ENCODE data around the gene KHSRP. TPM values are rescaled to one million over a fixed set of nuclear protein-coding genes. Genes with fewer than 3 reads are reported as not detected.

KHSRP gene
- total and polyA plus RNA-seq, 2 of the 13 experiments (the other 11 are each of a cell fraction or from before 2014, with no cell fraction given): 72.1 to 129 TPM

DNA sequence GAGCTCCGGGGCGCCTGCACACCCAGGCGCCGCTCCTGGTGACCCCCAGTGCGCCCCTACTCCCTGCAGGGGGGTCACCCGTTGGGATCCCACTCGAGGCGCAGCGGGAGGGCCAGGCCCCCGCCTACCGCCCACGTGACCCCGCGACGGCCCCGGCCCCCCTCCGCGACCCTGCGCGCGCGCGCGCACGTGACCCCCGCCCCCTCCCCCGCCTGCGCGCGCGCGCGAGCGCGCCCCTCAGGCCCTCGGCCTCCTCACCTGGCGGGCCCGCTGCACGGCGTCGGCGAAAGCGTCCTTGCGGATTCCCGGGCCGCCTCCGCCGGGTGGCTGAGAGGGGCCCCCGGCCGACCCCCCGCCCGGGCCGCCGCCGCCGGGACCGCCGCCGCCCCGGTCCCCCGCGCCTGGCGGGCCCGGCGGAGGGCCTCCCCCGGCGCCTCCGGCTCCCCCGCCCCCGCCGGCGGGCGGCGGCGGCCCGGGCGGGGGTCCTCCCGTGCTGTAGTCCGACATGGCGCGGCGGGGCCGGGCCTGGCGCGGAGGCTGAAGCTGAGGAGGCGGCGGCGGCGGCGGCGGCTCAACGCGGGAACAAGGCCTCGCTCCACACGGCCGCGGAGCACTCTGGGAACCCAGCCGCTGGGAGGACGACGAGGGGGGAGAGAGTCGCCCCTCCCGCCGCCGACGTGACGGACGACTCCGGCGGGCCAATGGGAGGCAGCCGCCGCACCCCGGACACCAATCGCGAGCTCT lies at the start of gene KHSRP (continued):
- TF ChIP-seq POLR2A (IDR thresholded peaks at IDR 0.05; ENCODE audit: insufficient read depth in 1 of 2, low read depth in 2 of 2, low read length in 2 of 2): peak in 1 of 2 experiments; percentile 81; a peak in 2 of 4 replicates
- TF ChIP-seq, protein P1, sequence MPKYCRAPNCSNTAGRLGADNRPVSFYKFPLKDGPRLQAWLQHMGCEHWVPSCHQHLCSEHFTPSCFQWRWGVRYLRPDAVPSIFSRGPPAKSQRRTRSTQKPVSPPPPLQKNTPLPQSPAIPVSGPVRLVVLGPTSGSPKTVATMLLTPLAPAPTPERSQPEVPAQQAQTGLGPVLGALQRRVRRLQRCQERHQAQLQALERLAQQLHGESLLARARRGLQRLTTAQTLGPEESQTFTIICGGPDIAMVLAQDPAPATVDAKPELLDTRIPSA (CRISPR knock-in tag; IDR thresholded peaks at IDR 0.05; ENCODE audit: borderline replicate concordance): no peak
- TF ChIP-seq ZNF792 (CRISPR knock-in tag; IDR thresholded peaks at IDR 0.05): no peak
- TF ChIP-seq, protein P2, sequence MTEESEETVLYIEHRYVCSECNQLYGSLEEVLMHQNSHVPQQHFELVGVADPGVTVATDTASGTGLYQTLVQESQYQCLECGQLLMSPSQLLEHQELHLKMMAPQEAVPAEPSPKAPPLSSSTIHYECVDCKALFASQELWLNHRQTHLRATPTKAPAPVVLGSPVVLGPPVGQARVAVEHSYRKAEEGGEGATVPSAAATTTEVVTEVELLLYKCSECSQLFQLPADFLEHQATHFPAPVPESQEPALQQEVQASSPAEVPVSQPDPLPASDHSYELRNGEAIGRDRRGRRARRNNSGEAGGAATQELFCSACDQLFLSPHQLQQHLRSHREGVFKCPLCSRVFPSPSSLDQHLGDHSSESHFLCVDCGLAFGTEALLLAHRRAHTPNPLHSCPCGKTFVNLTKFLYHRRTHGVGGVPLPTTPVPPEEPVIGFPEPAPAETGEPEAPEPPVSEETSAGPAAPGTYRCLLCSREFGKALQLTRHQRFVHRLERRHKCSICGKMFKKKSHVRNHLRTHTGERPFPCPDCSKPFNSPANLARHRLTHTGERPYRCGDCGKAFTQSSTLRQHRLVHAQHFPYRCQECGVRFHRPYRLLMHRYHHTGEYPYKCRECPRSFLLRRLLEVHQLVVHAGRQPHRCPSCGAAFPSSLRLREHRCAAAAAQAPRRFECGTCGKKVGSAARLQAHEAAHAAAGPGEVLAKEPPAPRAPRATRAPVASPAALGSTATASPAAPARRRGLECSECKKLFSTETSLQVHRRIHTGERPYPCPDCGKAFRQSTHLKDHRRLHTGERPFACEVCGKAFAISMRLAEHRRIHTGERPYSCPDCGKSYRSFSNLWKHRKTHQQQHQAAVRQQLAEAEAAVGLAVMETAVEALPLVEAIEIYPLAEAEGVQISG (CRISPR knock-in tag; IDR thresholded peaks at IDR 0.05): peak; percentile 50
- TF ChIP-seq ZNF317 (CRISPR knock-in tag; IDR thresholded peaks at IDR 0.05): no peak
- TF ChIP-seq, protein P3, sequence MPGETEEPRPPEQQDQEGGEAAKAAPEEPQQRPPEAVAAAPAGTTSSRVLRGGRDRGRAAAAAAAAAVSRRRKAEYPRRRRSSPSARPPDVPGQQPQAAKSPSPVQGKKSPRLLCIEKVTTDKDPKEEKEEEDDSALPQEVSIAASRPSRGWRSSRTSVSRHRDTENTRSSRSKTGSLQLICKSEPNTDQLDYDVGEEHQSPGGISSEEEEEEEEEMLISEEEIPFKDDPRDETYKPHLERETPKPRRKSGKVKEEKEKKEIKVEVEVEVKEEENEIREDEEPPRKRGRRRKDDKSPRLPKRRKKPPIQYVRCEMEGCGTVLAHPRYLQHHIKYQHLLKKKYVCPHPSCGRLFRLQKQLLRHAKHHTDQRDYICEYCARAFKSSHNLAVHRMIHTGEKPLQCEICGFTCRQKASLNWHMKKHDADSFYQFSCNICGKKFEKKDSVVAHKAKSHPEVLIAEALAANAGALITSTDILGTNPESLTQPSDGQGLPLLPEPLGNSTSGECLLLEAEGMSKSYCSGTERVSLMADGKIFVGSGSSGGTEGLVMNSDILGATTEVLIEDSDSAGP (CRISPR knock-in tag; IDR thresholded peaks at IDR 0.05; ENCODE audit: borderline replicate concordance): no peak
- no peak for TF ChIP-seq ZNF24 (IDR thresholded peaks at IDR 0.05)
- TF ChIP-seq, protein P4, sequence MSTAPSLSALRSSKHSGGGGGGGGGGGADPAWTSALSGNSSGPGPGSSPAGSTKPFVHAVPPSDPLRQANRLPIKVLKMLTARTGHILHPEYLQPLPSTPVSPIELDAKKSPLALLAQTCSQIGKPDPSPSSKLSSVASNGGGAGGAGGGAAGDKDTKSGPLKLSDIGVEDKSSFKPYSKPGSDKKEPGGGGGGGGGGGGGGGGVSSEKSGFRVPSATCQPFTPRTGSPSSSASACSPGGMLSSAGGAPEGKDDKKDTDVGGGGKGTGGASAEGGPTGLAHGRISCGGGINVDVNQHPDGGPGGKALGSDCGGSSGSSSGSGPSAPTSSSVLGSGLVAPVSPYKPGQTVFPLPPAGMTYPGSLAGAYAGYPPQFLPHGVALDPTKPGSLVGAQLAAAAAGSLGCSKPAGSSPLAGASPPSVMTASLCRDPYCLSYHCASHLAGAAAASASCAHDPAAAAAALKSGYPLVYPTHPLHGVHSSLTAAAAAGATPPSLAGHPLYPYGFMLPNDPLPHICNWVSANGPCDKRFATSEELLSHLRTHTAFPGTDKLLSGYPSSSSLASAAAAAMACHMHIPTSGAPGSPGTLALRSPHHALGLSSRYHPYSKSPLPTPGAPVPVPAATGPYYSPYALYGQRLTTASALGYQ (CRISPR knock-in tag; IDR thresholded peaks at IDR 0.05): no peak
- TF ChIP-seq, protein P5, sequence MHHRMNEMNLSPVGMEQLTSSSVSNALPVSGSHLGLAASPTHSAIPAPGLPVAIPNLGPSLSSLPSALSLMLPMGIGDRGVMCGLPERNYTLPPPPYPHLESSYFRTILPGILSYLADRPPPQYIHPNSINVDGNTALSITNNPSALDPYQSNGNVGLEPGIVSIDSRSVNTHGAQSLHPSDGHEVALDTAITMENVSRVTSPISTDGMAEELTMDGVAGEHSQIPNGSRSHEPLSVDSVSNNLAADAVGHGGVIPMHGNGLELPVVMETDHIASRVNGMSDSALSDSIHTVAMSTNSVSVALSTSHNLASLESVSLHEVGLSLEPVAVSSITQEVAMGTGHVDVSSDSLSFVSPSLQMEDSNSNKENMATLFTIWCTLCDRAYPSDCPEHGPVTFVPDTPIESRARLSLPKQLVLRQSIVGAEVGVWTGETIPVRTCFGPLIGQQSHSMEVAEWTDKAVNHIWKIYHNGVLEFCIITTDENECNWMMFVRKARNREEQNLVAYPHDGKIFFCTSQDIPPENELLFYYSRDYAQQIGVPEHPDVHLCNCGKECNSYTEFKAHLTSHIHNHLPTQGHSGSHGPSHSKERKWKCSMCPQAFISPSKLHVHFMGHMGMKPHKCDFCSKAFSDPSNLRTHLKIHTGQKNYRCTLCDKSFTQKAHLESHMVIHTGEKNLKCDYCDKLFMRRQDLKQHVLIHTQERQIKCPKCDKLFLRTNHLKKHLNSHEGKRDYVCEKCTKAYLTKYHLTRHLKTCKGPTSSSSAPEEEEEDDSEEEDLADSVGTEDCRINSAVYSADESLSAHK (CRISPR knock-in tag; IDR thresholded peaks at IDR 0.05; ENCODE audit: borderline replicate concordance): no peak
- no peak for TF ChIP-seq KLF12 (CRISPR knock-in tag; IDR thresholded peaks at IDR 0.05; ENCODE audit: borderline replicate concordance)
- TF ChIP-seq ZFP41 (CRISPR knock-in tag; IDR thresholded peaks at IDR 0.05; ENCODE audit: borderline replicate concordance): no peak
- TF ChIP-seq ZKSCAN5 (CRISPR knock-in tag; IDR thresholded peaks at IDR 0.05): no peak
- TF ChIP-seq KAT2B (IDR thresholded peaks at IDR 0.05; ENCODE audit: borderline replicate concordance, low read depth, low read length): no peak
- 0 out of 2 replicates have a peak, but pooled peaks have one; percentile 33 for TF ChIP-seq ZNF788 (CRISPR knock-in tag; IDR thresholded peaks at IDR 0.05; ENCODE audit: borderline replicate concordance)
- no peak for TF ChIP-seq KLF13 (CRISPR knock-in tag; IDR thresholded peaks at IDR 0.05)
- TF ChIP-seq ZNF143 (CRISPR knock-in tag; IDR thresholded peaks at IDR 0.05): peak; percentile 85
- no peak for TF ChIP-seq SMYD3 (CRISPR knock-in tag; IDR thresholded peaks at IDR 0.05)
- TF ChIP-seq, protein P6, sequence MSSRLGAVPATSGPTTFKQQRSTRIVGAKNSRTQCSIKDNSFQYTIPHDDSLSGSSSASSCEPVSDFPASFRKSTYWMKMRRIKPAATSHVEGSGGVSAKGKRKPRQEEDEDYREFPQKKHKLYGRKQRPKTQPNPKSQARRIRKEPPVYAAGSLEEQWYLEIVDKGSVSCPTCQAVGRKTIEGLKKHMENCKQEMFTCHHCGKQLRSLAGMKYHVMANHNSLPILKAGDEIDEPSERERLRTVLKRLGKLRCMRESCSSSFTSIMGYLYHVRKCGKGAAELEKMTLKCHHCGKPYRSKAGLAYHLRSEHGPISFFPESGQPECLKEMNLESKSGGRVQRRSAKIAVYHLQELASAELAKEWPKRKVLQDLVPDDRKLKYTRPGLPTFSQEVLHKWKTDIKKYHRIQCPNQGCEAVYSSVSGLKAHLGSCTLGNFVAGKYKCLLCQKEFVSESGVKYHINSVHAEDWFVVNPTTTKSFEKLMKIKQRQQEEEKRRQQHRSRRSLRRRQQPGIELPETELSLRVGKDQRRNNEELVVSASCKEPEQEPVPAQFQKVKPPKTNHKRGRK (CRISPR knock-in tag; IDR thresholded peaks at IDR 0.05): no peak
